GM18858 (cell line): ENCODE results near the gene PTTG2.
"Not testable (repeated sequence)": the region's sequence is repeated elsewhere in the genome, so short reads cannot be mapped to it uniquely, and the experiment has no call there.

Source experiments
- ATAC-seq: cut with Tn5 transposase; IDR thresholded peaks from one replicate; pipeline ENCODE4 v1.9.1; 2021; ENCODE audit not compliant: unreplicated experiment

Gene PTTG2

GRCh38 chr4:37953620-37954293 lies 6.4 kb upstream of the PTTG2 start:
- ATAC-seq: no peak

- no peak for ATAC-seq
Measured at GRCh38 chr4:37956941-37957340, 3.3 kb upstream of the PTTG2 start.

- no peak for ATAC-seq
Measured at GRCh38 chr4:37958932-37959331, 1.3 kb upstream of the PTTG2 start.

- ATAC-seq: no peak
Measured at GRCh38 chr4:37960679-37961450, 667 bp downstream of the PTTG2 start.

- peak; percentile 79 for ATAC-seq
Measured at GRCh38 chr4:37964734-37965457, 4.7 kb downstream of the PTTG2 start.

- ATAC-seq: no peak
Measured at GRCh38 chr4:37966044-37966443, 5.8 kb downstream of the PTTG2 start.

GRCh38 chr4:37967736-37968135 lies 7.5 kb downstream of the PTTG2 start:
- no peak for ATAC-seq

- no peak for ATAC-seq
Measured at GRCh38 chr4:37968747-37969146, 8.5 kb downstream of the PTTG2 start.

GRCh38 chr4:37970702-37971101 lies 10.5 kb downstream of the PTTG2 start:
- ATAC-seq: peak; percentile 51

GRCh38 chr4:37971202-37971601 lies 11.0 kb downstream of the PTTG2 start:
- ATAC-seq: no peak

- no peak for ATAC-seq
Measured at GRCh38 chr4:37973441-37973840, 13.2 kb downstream of the PTTG2 start.

GRCh38 chr4:37975321-37975822 lies 15.2 kb downstream of the PTTG2 start:
- not testable (repeated sequence) for ATAC-seq

- no peak for ATAC-seq
Measured at GRCh38 chr4:37976507-37976906, 16.3 kb downstream of the PTTG2 start.

- ATAC-seq: peak; percentile 61
Measured at GRCh38 chr4:37976991-37977470, 16.8 kb downstream of the PTTG2 start.

- ATAC-seq: peak; percentile 43
Measured at GRCh38 chr4:37977471-37978247, 17.5 kb downstream of the PTTG2 start.

GRCh38 chr4:37978248-37978924 lies 18.2 kb downstream of the PTTG2 start:
- peak; percentile 28 for ATAC-seq

GRCh38 chr4:37980246-37980645 lies 20.0 kb downstream of the PTTG2 start:
- no peak for ATAC-seq

- ATAC-seq: no peak
Measured at GRCh38 chr4:37981425-37981824, 21.2 kb downstream of the PTTG2 start.

- no peak for ATAC-seq
Measured at GRCh38 chr4:37981844-37982720, 21.9 kb downstream of the PTTG2 start.
